ENCODE results near the gene WIPF3. TPM values are rescaled to one million over a fixed set of nuclear protein-coding genes. Genes with fewer than 3 reads are reported as not detected.

WIPF3 gene
- total RNA-seq, 1 donor from 2014 or later, result not detected

DNA sequence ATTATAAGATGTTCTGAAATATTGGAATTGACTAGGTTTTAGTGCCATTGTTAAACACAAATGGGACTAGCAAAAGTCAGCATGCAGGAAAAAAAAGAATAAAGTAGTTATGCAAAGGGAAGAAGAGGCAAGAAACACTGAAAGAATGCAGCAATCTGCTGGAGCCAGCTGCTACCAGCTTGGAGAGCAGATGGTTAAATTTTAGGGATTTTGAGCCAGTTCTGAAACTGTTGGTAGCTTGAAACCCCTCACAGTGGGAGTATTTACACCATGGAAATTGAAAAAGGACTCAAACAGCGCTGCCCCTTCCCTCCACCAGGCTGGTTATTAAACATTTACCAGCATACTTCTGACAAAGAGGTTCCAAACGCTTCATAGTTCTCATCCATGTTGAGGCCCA is 142.3 kb downstream of the WIPF3 start:
- DNase-seq (ENCODE audit: extremely low spot score, unreplicated experiment), result no peak
- Mint-ChIP-seq H3K27ac (ENCODE audit: unreplicated experiment) (no peak overlapping the region), H3K9me3 (ENCODE audit: unreplicated experiment) (no peaks in the 10 kb centered on the region), H3K27me3 (ENCODE audit: unreplicated experiment) (no peaks in the 10 kb centered on the region), H3K4me3 (ENCODE audit: unreplicated experiment) (no peak overlapping the region), H3K4me1 (ENCODE audit: unreplicated experiment) (peaks cover 1% of the 10 kb centered on the region), H3K36me3 (ENCODE audit: unreplicated experiment) (peaks cover 62% of the 10 kb centered on the region)
- no peak for TF ChIP-seq CTCF (IDR thresholded peaks at IDR 0.05)

GRCh38 chr7:29950480-29950879 is 144.2 kb downstream of the WIPF3 start:
- H3K36me3 Mint-ChIP-seq (ENCODE audit: unreplicated experiment), result peaks cover 59% of the 10 kb centered on the region
- no peaks in the 10 kb centered on the region for H3K27me3 Mint-ChIP-seq (ENCODE audit: unreplicated experiment)
- H3K9me3 Mint-ChIP-seq (ENCODE audit: unreplicated experiment), result no peaks in the 10 kb centered on the region
- H3K4me1 Mint-ChIP-seq (ENCODE audit: unreplicated experiment), result peaks cover 1% of the 10 kb centered on the region
- DNase-seq (ENCODE audit: extremely low spot score, unreplicated experiment), result no peak
- no peak overlapping the region for H3K4me3 Mint-ChIP-seq (ENCODE audit: unreplicated experiment)
- TF ChIP-seq CTCF (IDR thresholded peaks at IDR 0.05), result no peak
- H3K27ac Mint-ChIP-seq (ENCODE audit: unreplicated experiment), result no peak overlapping the region

GRCh38 chr7:29951206-29951605 is 144.9 kb downstream of the WIPF3 start:
- H3K27me3 Mint-ChIP-seq (ENCODE audit: unreplicated experiment), result no peaks in the 10 kb centered on the region
- H3K4me3 Mint-ChIP-seq (ENCODE audit: unreplicated experiment), result no peak overlapping the region
- TF ChIP-seq CTCF (IDR thresholded peaks at IDR 0.05), result no peak
- peaks cover 1% of the 10 kb centered on the region for H3K4me1 Mint-ChIP-seq (ENCODE audit: unreplicated experiment)
- peaks cover 53% of the 10 kb centered on the region for H3K36me3 Mint-ChIP-seq (ENCODE audit: unreplicated experiment)
- no peak for DNase-seq (ENCODE audit: extremely low spot score, unreplicated experiment)
- no peak overlapping the region for H3K27ac Mint-ChIP-seq (ENCODE audit: unreplicated experiment)
- H3K9me3 Mint-ChIP-seq (ENCODE audit: unreplicated experiment), result no peaks in the 10 kb centered on the region

GRCh38 chr7:29953726-29954347 is 147.5 kb downstream of the WIPF3 start:
- no peak for DNase-seq (ENCODE audit: extremely low spot score, unreplicated experiment)
- Mint-ChIP-seq H3K27ac (ENCODE audit: unreplicated experiment) (no peak overlapping the region), H3K4me3 (ENCODE audit: unreplicated experiment) (no peak overlapping the region), H3K36me3 (ENCODE audit: unreplicated experiment) (peaks cover 43% of the 10 kb centered on the region), H3K4me1 (ENCODE audit: unreplicated experiment) (no peaks in the 10 kb centered on the region), H3K27me3 (ENCODE audit: unreplicated experiment) (no peaks in the 10 kb centered on the region), H3K9me3 (ENCODE audit: unreplicated experiment) (no peaks in the 10 kb centered on the region)
- TF ChIP-seq CTCF (IDR thresholded peaks at IDR 0.05), result no peak

GRCh38 chr7:29955075-29955792 is 148.9 kb downstream of the WIPF3 start:
- Mint-ChIP-seq H3K4me3 (ENCODE audit: unreplicated experiment) (no peak overlapping the region), H3K27ac (ENCODE audit: unreplicated experiment) (no peak overlapping the region), H3K4me1 (ENCODE audit: unreplicated experiment) (peaks cover 1% of the 10 kb centered on the region), H3K36me3 (ENCODE audit: unreplicated experiment) (peaks cover 46% of the 10 kb centered on the region), H3K9me3 (ENCODE audit: unreplicated experiment) (peaks cover 3% of the 10 kb centered on the region), H3K27me3 (ENCODE audit: unreplicated experiment) (no peaks in the 10 kb centered on the region)
- no peak for DNase-seq (ENCODE audit: extremely low spot score, unreplicated experiment)
- no peak for TF ChIP-seq CTCF (IDR thresholded peaks at IDR 0.05)
